HEK293 (cell line): ENCODE results near the gene EIF2B5.

Experiments
- GLI4 ChIP-seq: fragments of 450-650 bp; formaldehyde crosslinking; IDR thresholded peaks from 2 replicates; pipeline ENCODE4 v1.5.1; 2016; ENCODE audit warnings: missing biosample characterization, missing genetic modification characterization
- GLIS1 ChIP-seq: fragments of 450-650 bp; formaldehyde crosslinking; IDR thresholded peaks from 2 replicates; pipeline ENCODE4 v1.5.1; 2016; ENCODE audit warnings: missing biosample characterization, missing genetic modification characterization
- GLIS2 ChIP-seq: fragments of 450-650 bp; formaldehyde crosslinking; IDR thresholded peaks from 2 replicates; pipeline ENCODE4 v1.5.1; 2016; ENCODE audit warnings: missing biosample characterization, missing genetic modification characterization
- SETDB1 ChIP-seq: IDR thresholded peaks from one replicate; pipeline ENCODE4 v1.6.1; 2017; ENCODE audit warnings: mild to moderate bottlenecking, low read length, moderate library complexity, mixed read lengths; ENCODE audit not compliant: insufficient read length
- ZBTB10 ChIP-seq: fragments of 450-650 bp; formaldehyde crosslinking; IDR thresholded peaks from 2 replicates; pipeline ENCODE4 v1.5.1; 2016; ENCODE audit warnings: missing biosample characterization, missing genetic modification characterization
- ZBTB26 ChIP-seq: fragments of 450-650 bp; formaldehyde crosslinking; optimal IDR thresholded peaks from 2 replicates; pipeline ENCODE3; 2016; ENCODE audit warnings: missing biosample characterization, mild to moderate bottlenecking, missing genetic modification characterization
- ZBTB7A ChIP-seq: fragments of 450-650 bp; formaldehyde crosslinking; IDR thresholded peaks from 2 replicates; pipeline ENCODE4 v1.5.1; 2016; ENCODE audit warnings: low read depth, missing biosample characterization, missing genetic modification characterization
- ZNF169 ChIP-seq: fragments of 450-650 bp; formaldehyde crosslinking; IDR thresholded peaks from 2 replicates; pipeline ENCODE4 v1.5.1; 2016; ENCODE audit warnings: missing biosample characterization, missing genetic modification characterization
- ZNF23 ChIP-seq: fragments of 450-650 bp; formaldehyde crosslinking; IDR thresholded peaks from 2 replicates; pipeline ENCODE4 v1.5.1; 2016; ENCODE audit warnings: missing biosample characterization, missing genetic modification characterization, borderline replicate concordance
- ZNF239 ChIP-seq: fragments of 450-650 bp; formaldehyde crosslinking; IDR thresholded peaks from 2 replicates; pipeline ENCODE4 v1.5.1; 2016; ENCODE audit warnings: missing biosample characterization, missing genetic modification characterization
- ZNF248 ChIP-seq: fragments of 450-650 bp; formaldehyde crosslinking; IDR thresholded peaks from 2 replicates; pipeline ENCODE4 v1.5.1; 2017; ENCODE audit warnings: missing biosample characterization, missing genetic modification characterization
- ZNF37A ChIP-seq: fragments of 450-650 bp; IDR thresholded peaks from 2 replicates; pipeline ENCODE4 v1.5.1; 2018; ENCODE audit warnings: missing biosample characterization, missing genetic modification characterization
- ZNF391 ChIP-seq: fragments of 450-650 bp; formaldehyde crosslinking; IDR thresholded peaks from 2 replicates; pipeline ENCODE4 v1.5.1; 2016; ENCODE audit warnings: low read depth, missing biosample characterization, missing genetic modification characterization, borderline replicate concordance
- ZNF704 ChIP-seq: fragments of 450-650 bp; formaldehyde crosslinking; IDR thresholded peaks from 2 replicates; pipeline ENCODE4 v1.5.1; 2016; ENCODE audit warnings: missing biosample characterization, missing genetic modification characterization
- TF ChIP-seq, protein P1 (sequence below): fragments of 450-650 bp; formaldehyde crosslinking; IDR thresholded peaks from 2 replicates; pipeline ENCODE4 v1.5.1; 2016; ENCODE audit warnings: missing biosample characterization, missing genetic modification characterization, borderline replicate concordance
- TF ChIP-seq, protein P2 (sequence below): fragments of 450-650 bp; formaldehyde crosslinking; IDR thresholded peaks from 2 replicates; pipeline ENCODE4 v1.5.1; 2016; ENCODE audit warnings: missing biosample characterization, missing genetic modification characterization
- TF ChIP-seq, protein P3 (sequence below): fragments of 450-650 bp; formaldehyde crosslinking; IDR thresholded peaks from 2 replicates; pipeline ENCODE4 v1.5.1; 2016; ENCODE audit warnings: missing biosample characterization, missing genetic modification characterization, low read depth

The EIF2B5 gene

GRCh38 chr3:184135149-184135910, at the start of gene EIF2B5 (continued):
- TF ChIP-seq, protein P1, sequence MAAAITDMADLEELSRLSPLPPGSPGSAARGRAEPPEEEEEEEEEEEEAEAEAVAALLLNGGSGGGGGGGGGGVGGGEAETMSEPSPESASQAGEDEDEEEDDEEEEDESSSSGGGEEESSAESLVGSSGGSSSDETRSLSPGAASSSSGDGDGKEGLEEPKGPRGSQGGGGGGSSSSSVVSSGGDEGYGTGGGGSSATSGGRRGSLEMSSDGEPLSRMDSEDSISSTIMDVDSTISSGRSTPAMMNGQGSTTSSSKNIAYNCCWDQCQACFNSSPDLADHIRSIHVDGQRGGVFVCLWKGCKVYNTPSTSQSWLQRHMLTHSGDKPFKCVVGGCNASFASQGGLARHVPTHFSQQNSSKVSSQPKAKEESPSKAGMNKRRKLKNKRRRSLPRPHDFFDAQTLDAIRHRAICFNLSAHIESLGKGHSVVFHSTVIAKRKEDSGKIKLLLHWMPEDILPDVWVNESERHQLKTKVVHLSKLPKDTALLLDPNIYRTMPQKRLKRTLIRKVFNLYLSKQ (tag by site-specific recombination): no peak
- TF ChIP-seq GLIS2 (tag by site-specific recombination) (peak; percentile 77), ZBTB26 (tag by site-specific recombination) (peak; percentile 63), ZNF23 (tag by site-specific recombination) (no peak), ZNF248 (tag by site-specific recombination) (no peak), ZNF37A (no peak), ZNF391 (tag by site-specific recombination) (peak; percentile 38; the same call in 1 of the 2 replicates), GLIS1 (peak; percentile 76), ZNF169 (tag by site-specific recombination) (no peak), GLI4 (no peak), ZNF239 (no peak), ZBTB10 (tag by site-specific recombination) (no peak), ZNF704 (tag by site-specific recombination) (no peak), ZBTB7A (tag by site-specific recombination) (no peak), SETDB1 (no peak)
- TF ChIP-seq, protein P2, sequence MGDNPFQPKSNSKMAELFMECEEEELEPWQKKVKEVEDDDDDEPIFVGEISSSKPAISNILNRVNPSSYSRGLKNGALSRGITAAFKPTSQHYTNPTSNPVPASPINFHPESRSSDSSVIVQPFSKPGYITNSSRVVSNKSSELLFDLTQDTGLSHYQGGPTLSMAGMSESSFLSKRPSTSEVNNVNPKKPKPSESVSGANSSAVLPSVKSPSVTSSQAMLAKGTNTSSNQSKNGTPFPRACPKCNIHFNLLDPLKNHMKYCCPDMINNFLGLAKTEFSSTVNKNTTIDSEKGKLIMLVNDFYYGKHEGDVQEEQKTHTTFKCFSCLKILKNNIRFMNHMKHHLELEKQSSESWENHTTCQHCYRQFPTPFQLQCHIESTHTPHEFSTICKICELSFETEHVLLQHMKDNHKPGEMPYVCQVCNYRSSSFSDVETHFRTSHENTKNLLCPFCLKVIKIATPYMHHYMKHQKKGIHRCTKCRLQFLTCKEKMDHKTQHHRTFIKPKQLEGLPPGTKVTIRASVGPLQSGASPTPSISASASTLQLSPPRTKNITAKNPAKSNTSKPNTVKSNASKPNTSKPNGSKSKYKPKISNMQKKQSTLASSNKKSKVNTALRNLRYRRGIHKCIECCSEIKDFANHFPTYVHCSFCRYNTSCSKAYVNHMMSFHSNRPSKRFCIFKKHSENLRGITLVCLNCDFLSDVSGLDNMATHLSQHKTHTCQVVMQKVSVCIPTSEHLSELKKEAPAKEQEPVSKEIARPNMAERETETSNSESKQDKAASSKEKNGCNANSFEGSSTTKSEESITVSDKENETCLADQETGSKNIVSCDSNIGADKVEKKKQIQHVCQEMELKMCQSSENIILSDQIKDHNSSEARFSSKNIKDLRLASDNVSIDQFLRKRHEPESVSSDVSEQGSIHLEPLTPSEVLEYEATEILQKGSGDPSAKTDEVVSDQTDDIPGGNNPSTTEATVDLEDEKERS (tag by site-specific recombination): 0 out of 2 replicates have a peak, but pooled peaks have one; percentile 26
- TF ChIP-seq, protein P3, sequence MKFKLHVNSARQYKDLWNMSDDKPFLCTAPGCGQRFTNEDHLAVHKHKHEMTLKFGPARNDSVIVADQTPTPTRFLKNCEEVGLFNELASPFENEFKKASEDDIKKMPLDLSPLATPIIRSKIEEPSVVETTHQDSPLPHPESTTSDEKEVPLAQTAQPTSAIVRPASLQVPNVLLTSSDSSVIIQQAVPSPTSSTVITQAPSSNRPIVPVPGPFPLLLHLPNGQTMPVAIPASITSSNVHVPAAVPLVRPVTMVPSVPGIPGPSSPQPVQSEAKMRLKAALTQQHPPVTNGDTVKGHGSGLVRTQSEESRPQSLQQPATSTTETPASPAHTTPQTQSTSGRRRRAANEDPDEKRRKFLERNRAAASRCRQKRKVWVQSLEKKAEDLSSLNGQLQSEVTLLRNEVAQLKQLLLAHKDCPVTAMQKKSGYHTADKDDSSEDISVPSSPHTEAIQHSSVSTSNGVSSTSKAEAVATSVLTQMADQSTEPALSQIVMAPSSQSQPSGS (tag by site-specific recombination): no peak
